Smooth muscle cell (in vitro differentiated cells): ENCODE results near the gene ZMIZ2. TPM values are rescaled to one million over a fixed set of nuclear protein-coding genes. Genes with fewer than 3 reads are reported as not detected.
A peak's percentile ranks its signal among the peaks of the same experiment; 100 is the strongest.

ENCODE experiments used
- DNase-seq: peaks from one replicate; lab custom pipeline; 2025; ENCODE audit not compliant: unreplicated experiment; lab: John Stamatoyannopoulos, UW
- H2AFZ ChIP-seq: fragments of 200-600 bp; sonication (generic); 2 replicates; pipeline ENCODE4 v1.6.0; 2016; ENCODE audit warnings: antibody characterized with exemption, low read depth, mild to moderate bottlenecking
- H3F3A ChIP-seq: fragments of 200-600 bp; sonication (generic); 2 replicates; pipeline ENCODE4 v1.6.0; 2017; ENCODE audit warnings: antibody characterized with exemption, low read depth
- H3K27ac ChIP-seq: fragments of 200-600 bp; sonication (generic); 2 replicates; pipeline ENCODE4 v1.5.1; 2016; ENCODE audit warnings: low read depth, mild to moderate bottlenecking
- H3K27me3 ChIP-seq: fragments of 200-600 bp; sonication (generic); 2 replicates; pipeline ENCODE4 v1.6.1; 2016; ENCODE audit warnings: low read depth, mild to moderate bottlenecking
- H3K36me3 ChIP-seq: fragments of 200-600 bp; sonication (generic); 2 replicates; pipeline ENCODE4 v1.5.1; 2016; ENCODE audit warnings: low read depth
- H3K4me1 ChIP-seq: fragments of 200-600 bp; sonication (generic); 2 replicates; pipeline ENCODE4 v1.5.1; 2016; ENCODE audit warnings: low read depth
- H3K4me2 ChIP-seq: fragments of 200-600 bp; sonication (generic); 2 replicates; pipeline ENCODE4 v1.6.0; 2016; ENCODE audit warnings: mild to moderate bottlenecking
- H3K4me3 ChIP-seq: fragments of 200-600 bp; sonication (generic); 2 replicates; pipeline ENCODE4 v1.5.1; 2016; ENCODE audit warnings: mild to moderate bottlenecking
- H3K79me2 ChIP-seq: fragments of 200-600 bp; sonication (generic); 2 replicates; pipeline ENCODE4 v1.6.0; 2016; ENCODE audit warnings: low read depth, mild to moderate bottlenecking
- H3K9ac ChIP-seq: fragments of 200-600 bp; sonication (generic); 2 replicates; pipeline ENCODE4 v1.6.0; 2016; ENCODE audit warnings: low read depth
- H3K9me3 ChIP-seq: fragments of 200-600 bp; sonication (generic); replicated peaks from 2 replicates; pipeline ENCODE4 v1.5.1; 2016; ENCODE audit warnings: low read depth
- H4K20me1 ChIP-seq: fragments of 200-600 bp; sonication (generic); 2 replicates; pipeline ENCODE4 v1.6.0; 2016; ENCODE audit warnings: low read depth
- CTCF ChIP-seq: fragments of 200-600 bp; sonication (generic); IDR thresholded peaks from 2 replicates; pipeline ENCODE4 v1.5.1; 2017; ENCODE audit warnings: borderline replicate concordance, mild to moderate bottlenecking, antibody characterized with exemption; ENCODE audit not compliant: insufficient read depth, poor library complexity, severe bottlenecking
- WGBS: methylation state at CpG from one replicate; pipeline ENCODE4 v1.1.7; 2016; ENCODE audit warnings: low lambda C conversion rate; 5-methylcytosine and 5-hydroxymethylcytosine counted together
- polyA plus RNA-seq: library from polyadenylated mRNA; unstranded; fragments of >200 nt; fragmentation: Nextera tagmentation; extraction: Ambion mirVana; gene quantifications from 2 replicates; pipeline ENCODE4 v1.2.1, GENCODE V29; 2016
- total RNA-seq: library from RNA; depleted of rRNA; stranded (reverse); fragments of >200 nt; gene quantifications from 2 replicates; pipeline ENCODE4 v1.2.3, GENCODE V29; 2014

ZMIZ2 gene
- total and polyA plus RNA-seq, 2 experiments from 2014 or later = 8.8 to 17.2 TPM

GRCh38 chr7:44743750-44744149 lies 4.9 kb upstream of the ZMIZ2 start:
- Histone ChIP-seq H3K9ac (no peak overlapping the region), H3K79me2 (no peaks in the 10 kb centered on the region), H3K4me2 (no peak overlapping the region), H3K27ac (no peak overlapping the region), H3K4me3 (no peak overlapping the region), H2AFZ (peak overlapping the region; percentile 19), H3K9me3 (no peaks in the 10 kb centered on the region), H4K20me1 (no peaks in the 10 kb centered on the region), H3F3A (no peaks in the 10 kb centered on the region), H3K4me1 (peaks cover 5% of the 10 kb centered on the region), H3K36me3 (no peaks in the 10 kb centered on the region), H3K27me3 (no peaks in the 10 kb centered on the region)
- no peak for DNase-seq
- 87% methylated on average over 1 of the region's 1 CpG for WGBS
- TF ChIP-seq CTCF = no peak

GRCh38 chr7:44748948-44749731 lies 493 bp downstream of the ZMIZ2 start:
- H3F3A ChIP-seq = no peaks in the 10 kb centered on the region
- H3K36me3 ChIP-seq = no peaks in the 10 kb centered on the region
- H2AFZ ChIP-seq = no peak overlapping the region
- H3K27ac ChIP-seq = no peak overlapping the region
- H3K4me2 ChIP-seq = peak overlapping the region; percentile 98
- H3K79me2 ChIP-seq = peaks cover 40% of the 10 kb centered on the region
- no peak for TF ChIP-seq CTCF
- no peaks in the 10 kb centered on the region for H3K27me3 ChIP-seq
- 5% methylated on average over 40 of the region's 60 CpGs for WGBS
- H3K9ac ChIP-seq = peak overlapping the region; percentile 68
- peaks cover 13% of the 10 kb centered on the region for H3K4me1 ChIP-seq
- no peak for DNase-seq
- H3K4me3 ChIP-seq = peak overlapping the region; percentile 99
- H4K20me1 ChIP-seq = peaks cover 45% of the 10 kb centered on the region
- H3K9me3 ChIP-seq = no peaks in the 10 kb centered on the region

GRCh38 chr7:44749992-44750391 lies 1.3 kb downstream of the ZMIZ2 start:
- 86% methylated on average over 2 of the region's 2 CpGs for WGBS
- no peak overlapping the region for H3K27ac ChIP-seq
- H3K36me3 ChIP-seq = no peaks in the 10 kb centered on the region
- peak overlapping the region; percentile 99 for H3K4me3 ChIP-seq
- H3K9ac ChIP-seq = no peak overlapping the region
- H3K79me2 ChIP-seq = peaks cover 47% of the 10 kb centered on the region
- no peak for TF ChIP-seq CTCF
- no peak for DNase-seq
- no peaks in the 10 kb centered on the region for H3K27me3 ChIP-seq
- H4K20me1 ChIP-seq = peaks cover 50% of the 10 kb centered on the region
- H3K4me2 ChIP-seq = peak overlapping the region; percentile 98
- no peaks in the 10 kb centered on the region for H3K9me3 ChIP-seq
- no peaks in the 10 kb centered on the region for H3F3A ChIP-seq
- no peak overlapping the region for H2AFZ ChIP-seq
- H3K4me1 ChIP-seq = peaks cover 13% of the 10 kb centered on the region

- H3F3A ChIP-seq = no peaks in the 10 kb centered on the region
- H3K9ac ChIP-seq = peak overlapping the region; percentile 19
- H4K20me1 ChIP-seq = peaks cover 51% of the 10 kb centered on the region
- H3K79me2 ChIP-seq = peaks cover 47% of the 10 kb centered on the region
- H3K9me3 ChIP-seq = no peaks in the 10 kb centered on the region
- peak overlapping the region; percentile 61 for H3K27ac ChIP-seq
- no peaks in the 10 kb centered on the region for H3K27me3 ChIP-seq
- H3K4me1 ChIP-seq = peaks cover 13% of the 10 kb centered on the region
- DNase-seq = no peak
- H3K4me3 ChIP-seq = no peak overlapping the region
- 98% methylated on average over 3 of the region's 3 CpGs for WGBS
- no peak for TF ChIP-seq CTCF
- peak overlapping the region; percentile 27 for H3K4me2 ChIP-seq
- no peak overlapping the region for H2AFZ ChIP-seq
- no peaks in the 10 kb centered on the region for H3K36me3 ChIP-seq
Measured at GRCh38 chr7:44750424-44750823, 1.8 kb downstream of the ZMIZ2 start.
